Endothelial cell of umbilical vein (primary cell): ENCODE results near the gene SVIL.

ENCODE experiments used
- CTCF ChIP-seq, 2 donors: IDR thresholded peaks; 1 replicate in 1 of 2; 2 replicates in 1 of 2; pipeline ENCODE4 v1.5.1; 2011; ENCODE audit warnings: low read length in 2 of 2, mild to moderate bottlenecking in 2 of 2, moderate library complexity in 2 of 2, control low read depth in 1 of 2, inconsistent platforms in 1 of 2, low read depth in 1 of 2; ENCODE audit not compliant: insufficient read depth in 1 of 2; ENCODE audit errors: extremely low read depth in 1 of 2
- POLR2A ChIP-seq: IDR thresholded peaks from 2 replicates; pipeline ENCODE4 v1.6.1; 2012; ENCODE audit warnings: low read depth, mild to moderate bottlenecking, control low read depth, low read length

GRCh38 chr10:29648114-29648982 is 13.6 kb upstream of the SVIL start:
- TF ChIP-seq CTCF (IDR thresholded peaks at IDR 0.05; ENCODE audit: extremely low read depth in 1 of 2, insufficient read depth in 1 of 2, low read depth in 1 of 2, low read length in 2 of 2) (no peak), POLR2A (no peak)
